HL-60 (cell line): ENCODE measurements around the gene BHMT2.

Source experiments
- DNase-seq, 2 experiments: peaks; one replicate each; pipeline ENCODE4 v3.0.0-alpha.2; 2010 to 2020; ENCODE audit warnings: low read depth in 1 of 2, low spot score in 1 of 2
- H3K27ac ChIP-seq: fragments of 250-450 bp; sonication (Bioruptor Pico); replicated peaks from 2 replicates; pipeline ENCODE4 v1.5.1; 2020; ENCODE audit warnings: mild to moderate bottlenecking, moderate library complexity
- H3K27me3 ChIP-seq: fragments of 250-450 bp; sonication (Bioruptor Pico); 2 replicates; pipeline ENCODE4 v1.5.1; 2021; ENCODE audit warnings: mild to moderate bottlenecking, moderate library complexity; ENCODE audit not compliant: insufficient read depth, poor library complexity, severe bottlenecking
- H3K4me3 ChIP-seq: replicated peaks from 2 replicates; pipeline ENCODE4 v1.5.1; 2011; ENCODE audit warnings: mild to moderate bottlenecking, control low read depth, low read length; ENCODE audit not compliant: insufficient read depth
- GABPA ChIP-seq: IDR thresholded peaks from 2 replicates; pipeline ENCODE4 v1.6.1; 2012; ENCODE audit warnings: low read depth
- POLR2AphosphoS5 ChIP-seq: IDR thresholded peaks from 2 replicates; pipeline ENCODE4 v1.6.1; 2012; ENCODE audit warnings: low read depth
- SPI1 ChIP-seq: IDR thresholded peaks from 2 replicates; pipeline ENCODE4 v1.6.1; 2012; ENCODE audit warnings: low read depth, mild to moderate bottlenecking, borderline replicate concordance
- TF ChIP-seq, protein P1 (sequence below): IDR thresholded peaks from 2 replicates; pipeline ENCODE4 v1.6.1; 2012; ENCODE audit warnings: low read depth; ENCODE audit not compliant: insufficient replicate concordance
- TF ChIP-seq, protein P2 (sequence below): IDR thresholded peaks from one replicate; pipeline ENCODE4 v1.5.1; 2011; ENCODE audit warnings: low read length, control low read depth, inconsistent platforms; ENCODE audit not compliant: insufficient read depth

BHMT2 gene

DNA sequence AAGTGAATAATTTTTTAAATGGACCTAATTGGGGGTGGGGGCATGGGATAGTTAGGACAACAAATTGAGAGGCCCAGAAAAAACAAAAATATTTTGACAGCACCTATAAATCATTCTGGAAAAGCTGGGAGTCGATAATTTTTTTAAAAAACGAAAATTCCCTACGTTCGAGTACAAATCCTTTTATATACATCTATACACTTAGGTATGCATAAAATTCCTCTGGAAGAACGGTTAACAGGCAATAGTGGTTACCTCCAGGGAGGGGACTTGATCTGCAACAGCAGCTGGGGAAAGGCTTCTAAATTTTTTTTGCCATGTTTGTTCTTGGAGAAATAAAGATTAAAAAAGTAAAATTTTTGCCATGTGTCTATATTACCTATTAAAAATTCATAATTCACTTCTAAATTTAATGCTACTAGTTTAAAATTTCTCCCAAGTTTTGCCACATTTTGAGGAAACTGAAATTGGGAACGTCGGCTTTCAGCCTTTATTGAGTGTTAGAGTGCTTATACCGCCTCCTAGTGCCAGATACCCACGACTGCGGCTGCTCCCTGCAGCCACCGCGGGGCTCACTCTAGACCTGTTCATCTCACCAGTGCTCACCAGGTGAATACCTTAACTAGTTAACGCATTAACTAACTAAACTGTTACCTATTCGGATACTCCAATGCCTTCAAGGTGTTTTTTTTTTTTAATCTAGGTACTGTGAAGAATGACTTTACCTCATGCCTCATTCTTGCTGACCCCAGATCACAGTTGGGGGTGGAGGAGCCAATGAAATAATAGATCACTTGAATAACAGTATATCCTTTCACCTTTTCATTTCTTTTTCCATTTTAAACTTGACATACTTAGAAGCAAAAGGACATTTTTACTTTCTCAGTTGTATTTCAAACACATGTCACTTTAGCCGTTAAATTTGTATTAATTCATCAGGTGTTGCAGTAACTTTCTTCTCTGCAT lies 40.2 kb downstream of the BHMT2 start:
- Histone ChIP-seq H3K27ac (no peak overlapping the region), H3K4me3 (no peak overlapping the region), H3K27me3 (no peaks in the 10 kb centered on the region)
- DNase-seq, result peak in 1 of 2 experiments; percentile 16
- TF ChIP-seq, protein P1, sequence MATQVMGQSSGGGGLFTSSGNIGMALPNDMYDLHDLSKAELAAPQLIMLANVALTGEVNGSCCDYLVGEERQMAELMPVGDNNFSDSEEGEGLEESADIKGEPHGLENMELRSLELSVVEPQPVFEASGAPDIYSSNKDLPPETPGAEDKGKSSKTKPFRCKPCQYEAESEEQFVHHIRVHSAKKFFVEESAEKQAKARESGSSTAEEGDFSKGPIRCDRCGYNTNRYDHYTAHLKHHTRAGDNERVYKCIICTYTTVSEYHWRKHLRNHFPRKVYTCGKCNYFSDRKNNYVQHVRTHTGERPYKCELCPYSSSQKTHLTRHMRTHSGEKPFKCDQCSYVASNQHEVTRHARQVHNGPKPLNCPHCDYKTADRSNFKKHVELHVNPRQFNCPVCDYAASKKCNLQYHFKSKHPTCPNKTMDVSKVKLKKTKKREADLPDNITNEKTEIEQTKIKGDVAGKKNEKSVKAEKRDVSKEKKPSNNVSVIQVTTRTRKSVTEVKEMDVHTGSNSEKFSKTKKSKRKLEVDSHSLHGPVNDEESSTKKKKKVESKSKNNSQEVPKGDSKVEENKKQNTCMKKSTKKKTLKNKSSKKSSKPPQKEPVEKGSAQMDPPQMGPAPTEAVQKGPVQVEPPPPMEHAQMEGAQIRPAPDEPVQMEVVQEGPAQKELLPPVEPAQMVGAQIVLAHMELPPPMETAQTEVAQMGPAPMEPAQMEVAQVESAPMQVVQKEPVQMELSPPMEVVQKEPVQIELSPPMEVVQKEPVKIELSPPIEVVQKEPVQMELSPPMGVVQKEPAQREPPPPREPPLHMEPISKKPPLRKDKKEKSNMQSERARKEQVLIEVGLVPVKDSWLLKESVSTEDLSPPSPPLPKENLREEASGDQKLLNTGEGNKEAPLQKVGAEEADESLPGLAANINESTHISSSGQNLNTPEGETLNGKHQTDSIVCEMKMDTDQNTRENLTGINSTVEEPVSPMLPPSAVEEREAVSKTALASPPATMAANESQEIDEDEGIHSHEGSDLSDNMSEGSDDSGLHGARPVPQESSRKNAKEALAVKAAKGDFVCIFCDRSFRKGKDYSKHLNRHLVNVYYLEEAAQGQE, result no peak
- TF ChIP-seq POLR2AphosphoS5 (no peak), SPI1 (no peak), GABPA (no peak)
- TF ChIP-seq, protein P2, sequence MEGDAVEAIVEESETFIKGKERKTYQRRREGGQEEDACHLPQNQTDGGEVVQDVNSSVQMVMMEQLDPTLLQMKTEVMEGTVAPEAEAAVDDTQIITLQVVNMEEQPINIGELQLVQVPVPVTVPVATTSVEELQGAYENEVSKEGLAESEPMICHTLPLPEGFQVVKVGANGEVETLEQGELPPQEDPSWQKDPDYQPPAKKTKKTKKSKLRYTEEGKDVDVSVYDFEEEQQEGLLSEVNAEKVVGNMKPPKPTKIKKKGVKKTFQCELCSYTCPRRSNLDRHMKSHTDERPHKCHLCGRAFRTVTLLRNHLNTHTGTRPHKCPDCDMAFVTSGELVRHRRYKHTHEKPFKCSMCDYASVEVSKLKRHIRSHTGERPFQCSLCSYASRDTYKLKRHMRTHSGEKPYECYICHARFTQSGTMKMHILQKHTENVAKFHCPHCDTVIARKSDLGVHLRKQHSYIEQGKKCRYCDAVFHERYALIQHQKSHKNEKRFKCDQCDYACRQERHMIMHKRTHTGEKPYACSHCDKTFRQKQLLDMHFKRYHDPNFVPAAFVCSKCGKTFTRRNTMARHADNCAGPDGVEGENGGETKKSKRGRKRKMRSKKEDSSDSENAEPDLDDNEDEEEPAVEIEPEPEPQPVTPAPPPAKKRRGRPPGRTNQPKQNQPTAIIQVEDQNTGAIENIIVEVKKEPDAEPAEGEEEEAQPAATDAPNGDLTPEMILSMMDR, result no peak

- H3K4me3 ChIP-seq, result no peak within 1 kb of the TSS
- H3K27ac ChIP-seq, result no peak within 1 kb of the TSS
- TF ChIP-seq, protein P2, result no peak
- TF ChIP-seq SPI1, result no peak
- TF ChIP-seq POLR2AphosphoS5, result no peak
- TF ChIP-seq, protein P1, result no peak
- TF ChIP-seq GABPA, result no peak
- DNase-seq, result no peak
- H3K27me3 ChIP-seq, result no peaks in the 10 kb centered on the region
Measured at GRCh38 chr5:79111387-79111959, 41.9 kb downstream of the BHMT2 start, which contains the start of gene BHMT. BHMT (plus strand) TSS chr5:79111809; CDS start chr5:79111886, 77 bp downstream.

GRCh38 chr5:79111960-79112702 lies 42.6 kb downstream of the BHMT2 start:
- TF ChIP-seq, protein P2, result no peak
- no peak for TF ChIP-seq SPI1
- TF ChIP-seq, protein P1, result no peak
- H3K27ac ChIP-seq, result no peak overlapping the region
- H3K4me3 ChIP-seq, result no peak overlapping the region
- H3K27me3 ChIP-seq, result no peaks in the 10 kb centered on the region
- no peak for DNase-seq
